Measurements from ENCODE around the gene BCR.

The BCR gene

DNA sequence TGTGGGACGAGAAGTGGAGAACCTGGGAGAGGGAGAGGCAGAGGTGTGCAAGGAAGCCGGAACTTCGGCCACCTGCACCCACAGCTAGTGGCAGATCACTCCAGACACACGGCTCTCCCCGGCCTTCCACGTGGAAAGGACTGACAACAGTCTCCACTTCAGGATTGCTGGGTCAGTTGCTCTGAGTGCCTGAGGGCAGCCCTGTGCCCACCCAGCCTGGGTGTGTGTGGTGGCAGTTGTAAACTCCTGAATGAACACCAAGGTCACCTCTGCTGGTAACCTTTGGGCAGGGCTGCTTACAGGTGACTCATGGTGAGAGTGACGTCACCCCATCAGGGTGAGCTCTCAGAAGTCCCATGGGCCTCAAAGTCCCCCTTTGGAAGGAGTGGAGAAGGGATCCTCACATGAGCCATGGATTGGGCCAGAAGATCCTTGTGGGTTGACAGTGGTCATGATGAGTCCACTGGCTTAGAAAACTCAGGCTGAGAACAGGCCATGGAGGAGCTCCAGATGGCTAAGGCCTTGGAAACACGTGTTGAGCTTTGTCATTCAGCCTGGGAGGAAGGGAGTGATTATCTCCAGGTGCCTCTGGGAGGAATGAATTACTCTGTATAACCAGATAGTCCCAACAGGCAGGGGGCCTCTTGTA is 71.3 kb downstream of the BCR start:
- no peak for DNase-seq (ENCODE audit: low spot score)
- in situ Hi-C loops (cut with MboI; ENCODE audit: low sequenced_read_pairs, unreplicated experiment): no loop called here
- TF ChIP-seq, protein P1, sequence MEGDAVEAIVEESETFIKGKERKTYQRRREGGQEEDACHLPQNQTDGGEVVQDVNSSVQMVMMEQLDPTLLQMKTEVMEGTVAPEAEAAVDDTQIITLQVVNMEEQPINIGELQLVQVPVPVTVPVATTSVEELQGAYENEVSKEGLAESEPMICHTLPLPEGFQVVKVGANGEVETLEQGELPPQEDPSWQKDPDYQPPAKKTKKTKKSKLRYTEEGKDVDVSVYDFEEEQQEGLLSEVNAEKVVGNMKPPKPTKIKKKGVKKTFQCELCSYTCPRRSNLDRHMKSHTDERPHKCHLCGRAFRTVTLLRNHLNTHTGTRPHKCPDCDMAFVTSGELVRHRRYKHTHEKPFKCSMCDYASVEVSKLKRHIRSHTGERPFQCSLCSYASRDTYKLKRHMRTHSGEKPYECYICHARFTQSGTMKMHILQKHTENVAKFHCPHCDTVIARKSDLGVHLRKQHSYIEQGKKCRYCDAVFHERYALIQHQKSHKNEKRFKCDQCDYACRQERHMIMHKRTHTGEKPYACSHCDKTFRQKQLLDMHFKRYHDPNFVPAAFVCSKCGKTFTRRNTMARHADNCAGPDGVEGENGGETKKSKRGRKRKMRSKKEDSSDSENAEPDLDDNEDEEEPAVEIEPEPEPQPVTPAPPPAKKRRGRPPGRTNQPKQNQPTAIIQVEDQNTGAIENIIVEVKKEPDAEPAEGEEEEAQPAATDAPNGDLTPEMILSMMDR (IDR thresholded peaks at IDR 0.05; ENCODE audit: borderline replicate concordance, control extremely low read depth, extremely low read depth, insufficient read depth, missing control alignments): no peak

DNA sequence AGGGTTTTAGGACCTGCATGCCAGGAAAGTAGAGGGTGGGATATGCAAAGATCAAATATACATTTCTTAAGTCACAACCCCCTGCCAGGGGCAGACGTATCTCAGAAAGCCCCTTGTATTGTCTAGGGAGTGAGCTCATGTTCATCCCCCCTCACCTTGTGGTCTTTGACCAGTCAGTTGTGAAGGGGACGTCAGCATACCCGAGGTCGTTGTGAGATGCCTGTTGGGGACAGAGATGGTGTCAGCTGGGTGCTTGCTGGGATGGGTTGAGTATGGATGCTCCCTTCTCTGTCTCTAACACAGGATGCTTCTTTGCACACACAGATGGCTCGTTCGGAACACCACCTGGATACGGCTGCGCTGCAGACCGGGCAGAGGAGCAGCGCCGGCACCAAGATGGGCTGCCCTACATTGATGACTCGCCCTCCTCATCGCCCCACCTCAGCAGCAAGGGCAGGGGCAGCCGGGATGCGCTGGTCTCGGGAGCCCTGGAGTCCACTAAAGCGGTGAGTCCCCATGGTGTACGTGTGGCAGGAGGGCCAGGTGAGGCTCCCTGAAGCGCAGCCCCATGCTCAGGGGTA is 73.3 kb downstream of the BCR start:
- in situ Hi-C loops (cut with MboI; ENCODE audit: low sequenced_read_pairs, unreplicated experiment): no loop called here
- TF ChIP-seq, protein P1 (IDR thresholded peaks at IDR 0.05; ENCODE audit: borderline replicate concordance, control extremely low read depth, extremely low read depth, insufficient read depth, missing control alignments): no peak
- no peak for DNase-seq (ENCODE audit: low spot score)

- TF ChIP-seq, protein P1 (IDR thresholded peaks at IDR 0.05; ENCODE audit: borderline replicate concordance, control extremely low read depth, extremely low read depth, insufficient read depth, missing control alignments): no peak
- DNase-seq (ENCODE audit: low spot score): no peak
- in situ Hi-C loops (cut with MboI; ENCODE audit: low sequenced_read_pairs, unreplicated experiment): no loop called here
These were observed 75.3 kb downstream of the BCR start for GRCh38 chr22:23255506-23256170.

DNA sequence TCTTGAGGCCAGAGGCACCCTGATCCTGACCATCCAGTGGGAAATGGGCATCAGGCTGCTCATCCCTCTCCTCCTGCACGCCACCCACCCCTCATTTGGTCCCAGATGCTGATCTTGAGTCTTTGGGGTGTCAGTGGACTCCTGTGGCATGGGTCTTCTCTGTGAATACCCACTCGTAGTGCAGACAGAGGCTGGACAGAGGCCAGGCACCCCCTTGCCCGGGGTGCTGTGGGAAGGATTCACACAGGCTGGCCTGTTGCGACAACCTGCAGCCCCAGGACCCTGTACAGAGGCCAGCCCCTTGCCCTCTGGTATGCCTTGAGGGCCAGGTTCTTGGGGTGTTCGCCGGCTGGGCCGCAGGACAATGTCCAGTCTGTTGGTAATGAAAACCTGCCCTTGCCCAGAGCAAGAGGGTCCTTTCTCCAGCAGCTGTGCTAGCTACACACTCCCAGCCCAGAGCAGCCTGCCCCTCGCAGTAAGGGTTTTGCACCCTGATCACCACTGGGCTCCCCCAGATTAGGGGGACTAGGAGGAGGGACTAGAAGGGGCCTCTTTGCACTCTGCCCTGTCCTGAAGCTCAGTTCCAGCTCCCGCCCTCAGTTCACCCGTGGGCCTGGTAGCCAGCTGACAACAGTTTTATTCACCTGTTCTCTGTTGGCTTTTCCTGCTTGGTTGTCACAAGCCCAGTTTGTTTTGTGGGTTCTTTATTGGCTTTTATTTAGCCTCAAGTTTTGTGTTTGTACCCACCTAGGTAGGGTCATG is 76.0 kb downstream of the BCR start:
- in situ Hi-C loops (cut with MboI; ENCODE audit: low sequenced_read_pairs, unreplicated experiment): no loop called here
- TF ChIP-seq, protein P1 (IDR thresholded peaks at IDR 0.05; ENCODE audit: borderline replicate concordance, control extremely low read depth, extremely low read depth, insufficient read depth, missing control alignments): no peak
- DNase-seq (ENCODE audit: low spot score): no peak

DNA sequence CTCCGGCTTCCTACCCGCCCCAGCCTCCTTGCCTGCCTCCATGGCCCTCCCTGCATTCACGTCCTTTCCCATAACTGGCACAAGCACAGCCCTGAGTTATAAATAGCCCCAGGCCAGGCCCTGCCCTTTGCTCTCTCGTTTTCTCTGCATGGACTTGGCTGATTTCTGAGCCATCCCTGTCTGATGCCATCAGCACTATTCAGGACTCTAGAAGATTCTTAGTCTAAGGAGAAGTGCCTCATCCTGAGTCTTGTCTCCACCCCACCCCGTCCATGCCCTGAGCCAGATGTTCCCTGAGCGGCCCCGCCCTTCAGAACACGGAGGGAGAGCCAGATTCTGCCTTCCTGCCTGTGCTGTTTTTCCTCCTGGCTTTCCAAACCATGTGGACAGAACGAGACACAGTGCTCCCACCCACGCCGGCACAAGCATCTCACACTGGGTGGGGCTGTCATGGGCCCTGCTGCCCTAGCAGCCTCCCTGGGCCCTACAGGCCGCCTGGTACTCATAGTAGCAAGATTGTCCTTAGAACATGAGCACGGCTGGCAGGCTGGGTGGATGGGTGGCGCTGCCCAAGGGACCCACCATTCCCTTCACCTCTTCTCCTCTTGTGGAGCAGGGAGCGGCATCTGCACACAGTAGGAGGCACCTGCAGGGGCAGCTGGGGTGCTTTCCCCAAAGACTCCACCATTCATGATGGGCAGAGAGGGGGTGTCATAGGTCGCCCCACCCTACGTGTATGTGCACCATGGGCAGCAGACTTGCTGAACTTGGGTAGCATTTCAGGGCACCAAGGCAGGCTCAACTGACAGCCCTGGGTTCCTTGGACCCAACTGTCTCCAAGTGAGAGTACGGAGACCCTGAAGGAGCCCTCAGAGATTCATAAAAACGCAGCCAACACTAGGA is 76.9 kb downstream of the BCR start:
- DNase-seq (ENCODE audit: low spot score): no peak
- TF ChIP-seq, protein P1 (IDR thresholded peaks at IDR 0.05; ENCODE audit: borderline replicate concordance, control extremely low read depth, extremely low read depth, insufficient read depth, missing control alignments): no peak
- in situ Hi-C loops (cut with MboI; ENCODE audit: low sequenced_read_pairs, unreplicated experiment): no loop called here

All from GM13976 (cell line).